ENCODE results near the gene IL4R.

The IL4R gene

DNA sequence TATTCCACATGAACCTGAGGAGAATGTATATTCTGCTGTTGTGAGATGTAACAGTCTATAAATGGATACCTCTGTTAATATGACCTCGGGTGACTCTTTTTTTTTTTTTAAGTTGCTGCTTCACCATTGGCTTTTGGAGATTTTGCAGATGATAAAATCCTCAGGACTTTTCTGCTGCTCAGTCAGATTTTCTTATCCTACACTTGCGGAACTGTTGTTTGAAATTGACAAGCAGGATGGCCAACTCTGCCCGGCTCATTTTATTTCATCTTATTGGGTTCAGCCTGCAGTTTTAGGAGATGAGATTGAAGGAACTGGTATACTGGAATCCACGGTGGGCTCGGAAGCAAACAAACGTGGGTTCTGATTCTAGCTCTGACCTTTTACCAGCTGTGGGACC is 19.3 kb downstream of the IL4R start:
- DNase-seq, result no peak

- DNase-seq, result no peak
Measured at GRCh38 chr16:27333549-27333948, 19.8 kb downstream of the IL4R start.

DNA sequence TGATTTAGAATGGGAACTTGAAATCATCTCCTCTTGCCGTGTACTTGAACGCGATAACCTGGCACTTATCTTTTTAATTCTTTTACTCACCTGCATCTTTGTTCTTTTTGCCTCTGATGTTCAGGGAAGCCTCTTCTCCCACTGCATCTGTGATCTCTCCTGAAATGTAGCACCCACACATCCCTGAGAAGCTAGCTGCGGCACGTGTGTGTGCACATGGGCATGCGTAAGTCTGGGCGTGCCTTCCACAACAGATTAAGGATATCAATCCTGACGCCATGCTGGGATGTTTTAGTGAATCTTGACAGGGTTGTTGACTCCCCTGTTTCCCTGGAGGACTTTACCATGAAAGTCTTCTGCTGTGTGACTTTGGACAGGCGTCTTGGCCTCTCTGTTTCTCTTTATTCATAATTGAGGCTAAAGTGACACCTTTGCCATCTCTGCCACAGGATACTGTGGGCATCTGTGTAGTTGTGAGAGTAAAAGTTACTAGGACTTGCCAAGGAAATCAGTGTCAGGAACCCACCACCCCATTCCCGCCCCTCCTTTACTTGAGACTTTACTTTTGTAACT is 20.5 kb downstream of the IL4R start:
- DNase-seq, result no peak

- DNase-seq, result no peak
Measured at GRCh38 chr16:27334838-27335237, 21.1 kb downstream of the IL4R start.

DNA sequence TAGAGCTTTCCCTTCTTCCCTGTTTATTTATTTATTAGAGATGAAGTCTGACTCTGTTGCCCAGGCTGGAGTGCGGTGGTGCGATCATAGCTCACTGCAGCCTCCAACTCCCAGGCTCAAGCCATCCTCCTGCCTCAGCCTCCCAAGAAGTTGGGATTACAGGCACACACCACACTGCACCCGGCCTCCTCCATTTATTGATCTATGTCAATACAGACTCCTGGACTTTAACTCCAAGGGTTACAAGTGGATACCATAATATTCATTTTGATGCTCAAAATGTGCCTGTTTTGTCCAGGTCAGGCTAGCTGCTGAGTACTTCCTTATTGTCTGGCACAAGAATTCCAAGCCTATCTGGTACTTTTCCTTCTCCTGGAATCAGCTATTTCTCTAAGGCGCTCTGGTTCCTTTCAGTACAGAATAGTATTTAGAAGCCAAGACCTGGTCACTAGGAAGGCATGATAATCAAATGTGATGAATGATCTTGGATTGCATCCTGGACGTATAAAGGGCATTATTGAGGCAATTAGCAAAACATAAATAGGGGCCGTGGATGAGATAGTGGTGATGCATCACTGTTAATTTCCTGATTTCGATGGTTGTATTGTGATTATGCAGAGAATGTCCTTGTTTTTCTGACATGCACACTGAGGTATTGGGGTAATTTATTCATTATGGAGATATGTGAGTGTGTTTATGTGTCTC is 21.7 kb downstream of the IL4R start:
- DNase-seq, result no peak

GRCh38 chr16:27337024-27337423 is 23.2 kb downstream of the IL4R start:
- DNase-seq, result no peak

GRCh38 chr16:27339180-27339579 is 25.4 kb downstream of the IL4R start:
- no peak for DNase-seq

GRCh38 chr16:27340654-27341053 is 26.9 kb downstream of the IL4R start:
- no peak for DNase-seq

- DNase-seq, result no peak
Measured at GRCh38 chr16:27341549-27341948, 27.8 kb downstream of the IL4R start.

- DNase-seq, result no peak
Measured at GRCh38 chr16:27341971-27342370, 28.2 kb downstream of the IL4R start.

DNA sequence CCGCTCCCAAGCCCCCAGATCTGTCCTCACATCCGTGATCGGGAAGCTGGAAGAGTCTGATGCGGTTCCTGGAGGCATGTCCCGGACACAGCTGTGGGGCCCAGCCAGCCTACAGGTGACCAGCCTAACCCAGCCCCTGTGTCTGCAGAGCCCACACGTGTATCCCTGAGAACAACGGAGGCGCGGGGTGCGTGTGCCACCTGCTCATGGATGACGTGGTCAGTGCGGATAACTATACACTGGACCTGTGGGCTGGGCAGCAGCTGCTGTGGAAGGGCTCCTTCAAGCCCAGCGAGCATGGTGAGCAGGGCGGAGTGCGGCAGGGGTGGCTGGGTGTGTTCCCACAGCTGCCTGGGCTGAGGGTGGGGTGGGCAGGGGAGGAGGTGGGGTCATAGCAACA is 30.9 kb downstream of the IL4R start:
- no peak for DNase-seq

DNA sequence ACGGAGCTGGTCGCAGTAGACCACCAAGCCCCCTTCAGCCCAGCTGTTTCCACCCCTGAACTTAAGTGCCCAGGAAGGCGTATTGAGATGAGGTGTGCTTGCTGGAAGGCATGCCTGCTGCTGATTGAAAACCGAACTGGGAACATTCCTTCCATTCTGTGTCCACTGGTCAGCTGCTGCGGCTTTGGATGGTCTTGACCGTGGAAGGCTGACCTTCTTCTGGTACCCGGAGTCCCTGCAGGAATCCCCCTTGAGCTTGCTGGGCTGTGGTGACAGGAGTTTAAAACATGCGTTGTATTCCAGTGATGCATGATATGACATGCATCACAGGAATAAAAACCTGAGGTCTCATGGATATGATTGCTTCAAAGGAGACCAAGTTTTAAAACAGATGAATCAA is 31.4 kb downstream of the IL4R start:
- DNase-seq, result no peak

- no peak for DNase-seq
Measured at GRCh38 chr16:27346819-27347218, 33.0 kb downstream of the IL4R start.

- no peak for DNase-seq
Measured at GRCh38 chr16:27347930-27348685, 34.3 kb downstream of the IL4R start.

GRCh38 chr16:27349276-27349675 is 35.5 kb downstream of the IL4R start:
- no peak for DNase-seq

- no peak for DNase-seq
Measured at GRCh38 chr16:27350006-27350405, 36.2 kb downstream of the IL4R start.

- no peak for DNase-seq
Measured at GRCh38 chr16:27351989-27352388, 38.2 kb downstream of the IL4R start.

- DNase-seq, result no peak
Measured at GRCh38 chr16:27353853-27354252, 40.1 kb downstream of the IL4R start.

GRCh38 chr16:27355610-27356009 is 41.8 kb downstream of the IL4R start:
- no peak for DNase-seq

DNA sequence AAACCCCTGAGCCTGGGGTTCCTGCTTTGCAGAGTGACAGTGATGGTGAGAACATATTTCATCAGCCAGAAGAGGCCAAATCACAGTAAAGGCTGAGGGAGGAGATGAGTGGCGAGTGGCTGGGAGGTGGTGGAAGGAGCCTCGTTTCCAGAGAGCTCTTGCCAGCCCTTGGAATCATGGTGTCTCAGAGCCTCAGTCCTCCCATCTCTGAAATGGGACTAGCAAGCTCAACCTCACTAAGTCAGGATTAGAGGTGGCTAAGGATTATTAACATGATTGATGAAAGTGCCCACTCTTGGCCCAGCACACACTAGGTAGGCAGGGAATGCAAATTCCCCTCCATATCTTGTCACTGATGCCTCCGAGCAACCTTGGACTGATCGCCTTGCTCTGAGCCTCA is 43.0 kb downstream of the IL4R start:
- DNase-seq, result no peak

DNA sequence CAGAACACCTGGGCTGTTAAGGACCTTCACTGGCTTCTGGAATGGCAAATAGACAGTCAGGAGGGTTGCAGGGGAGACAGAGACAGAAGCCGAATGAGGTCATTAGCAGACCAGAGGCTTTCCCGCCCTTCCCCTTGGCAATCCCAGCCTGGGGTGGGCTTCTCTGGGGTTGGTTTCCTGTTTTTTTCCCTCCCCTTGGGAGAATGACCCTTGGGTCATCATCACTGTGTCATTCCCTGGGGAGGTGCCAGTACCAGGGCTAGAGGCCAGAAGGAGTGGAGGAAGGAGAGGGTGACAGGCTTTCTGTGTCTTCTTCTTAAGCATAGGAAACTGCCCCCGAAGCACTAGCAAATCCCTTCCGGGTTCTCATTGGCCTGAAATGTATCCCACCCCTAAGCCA is 45.3 kb downstream of the IL4R start:
- no peak for DNase-seq

DNA sequence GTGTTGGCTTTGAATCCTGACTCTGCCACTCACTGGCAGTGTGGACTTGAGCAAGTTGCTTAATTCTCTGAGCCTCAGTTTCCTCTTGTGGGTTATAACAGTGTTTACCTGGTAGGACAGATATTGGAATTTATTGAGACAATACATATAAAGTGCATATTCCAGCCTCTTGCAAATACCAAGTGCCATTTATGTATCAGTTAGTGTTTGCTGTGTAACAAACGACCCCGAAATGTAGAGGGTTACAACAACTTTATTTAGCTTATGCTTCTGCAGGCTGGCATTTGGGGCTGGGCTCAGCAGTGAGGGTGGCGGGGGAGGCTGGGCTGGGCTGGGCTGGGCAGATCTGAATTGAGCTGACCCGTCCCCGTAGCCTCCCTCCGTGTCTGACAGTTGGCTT is 45.8 kb downstream of the IL4R start:
- no peak for DNase-seq

- DNase-seq, result no peak
Measured at GRCh38 chr16:27361987-27362386, 48.2 kb downstream of the IL4R start.

- no peak for DNase-seq
Measured at GRCh38 chr16:27362570-27363245, 48.9 kb downstream of the IL4R start.
